PC-9 (cell line): ENCODE results near the gene ZNF385A. TPM values are rescaled to one million over a fixed set of nuclear protein-coding genes. Genes with fewer than 3 reads are reported as not detected.

Experiments used
- BruUV-seq: library from RNA; stranded (reverse); fragments of 400-500 nt; replicated peaks from 2 replicates; lab custom pipeline; 2021; lab: Mats Ljungman, UMichigan
- CTCF ChIA-PET: fragments of 300-600 bp; sonication (Branson Sonifier 250); formaldehyde crosslinking; loops from one replicate; lab custom pipeline; 2022; ENCODE audit warnings: antibody characterized with exemption; lab: Charles Lee
- POLR2A ChIA-PET: fragments of 300-600 bp; sonication (Branson Sonifier 250); formaldehyde crosslinking; loops from one replicate; lab custom pipeline; 2022; ENCODE audit warnings: antibody characterized with exemption; ENCODE audit not compliant: unreplicated experiment; lab: Charles Lee
- DNase-seq, 2 experiments: peaks; one replicate each; pipeline versions ENCODE4 v3.0.0 to v3.0.0-alpha.2; 2015 to 2022; ENCODE audit warnings: mixed read lengths in 1 of 2
- H2AFZ ChIP-seq: fragments of 200-600 bp; sonication (generic); 2 replicates; pipeline ENCODE4 v1.8.1; 2017; ENCODE audit warnings: antibody characterized with exemption
- H3F3A ChIP-seq: fragments of 200-600 bp; sonication (generic); 2 replicates; pipeline ENCODE4 v1.8.1; 2017; ENCODE audit warnings: antibody characterized with exemption, mild to moderate bottlenecking, low read depth; ENCODE audit not compliant: insufficient read depth
- H3K27ac ChIP-seq: fragments of 200-600 bp; sonication (generic); 2 replicates; pipeline ENCODE4 v1.6.1; 2016; ENCODE audit warnings: mixed run types
- H3K27me3 ChIP-seq: fragments of 200-600 bp; sonication (generic); 2 replicates; pipeline ENCODE4 v1.6.1; 2016; ENCODE audit warnings: low read depth, mixed run types; ENCODE audit not compliant: insufficient read depth
- H3K36me3 ChIP-seq: fragments of 200-600 bp; sonication (generic); 2 replicates; pipeline ENCODE4 v1.6.1; 2016; ENCODE audit warnings: low read depth, mixed run types
- H3K4me1 ChIP-seq: fragments of 200-600 bp; sonication (generic); replicated peaks from 2 replicates; pipeline ENCODE4 v1.6.1; 2016; ENCODE audit warnings: mixed run types; ENCODE audit not compliant: insufficient read depth
- H3K4me2 ChIP-seq: fragments of 200-600 bp; sonication (generic); 2 replicates; pipeline ENCODE4 v1.6.1; 2017; ENCODE audit warnings: mixed run types
- H3K4me3 ChIP-seq: fragments of 200-600 bp; sonication (generic); 2 replicates; pipeline ENCODE4 v1.6.1; 2016; ENCODE audit warnings: mixed run types
- H3K79me2 ChIP-seq: fragments of 200-600 bp; sonication (generic); 2 replicates; pipeline ENCODE4 v1.6.1; 2017; ENCODE audit warnings: low read depth, mixed run types
- H3K9me2 ChIP-seq: fragments of 200-600 bp; sonication (generic); 2 replicates; pipeline ENCODE4 v1.8.1; 2017; ENCODE audit warnings: mild to moderate bottlenecking; ENCODE audit not compliant: insufficient read depth
- H3K9me3 ChIP-seq: fragments of 200-600 bp; sonication (generic); 2 replicates; pipeline ENCODE4 v1.8.1; 2016; ENCODE audit warnings: low read depth; ENCODE audit not compliant: insufficient read depth
- H4K20me1 ChIP-seq: fragments of 200-600 bp; sonication (generic); 2 replicates; pipeline ENCODE4 v1.8.1; 2017; ENCODE audit not compliant: insufficient read depth
- EZH2 ChIP-seq: fragments of 200-600 bp; sonication (generic); IDR thresholded peaks from 2 replicates; pipeline ENCODE4 v1.8.0; 2017; ENCODE audit warnings: antibody characterized with exemption, low read depth
- intact Hi-C: fragments of 100-400 bp; cut with micrococcal nuclease; formaldehyde crosslinking; loops from one replicate; pipeline ENCODE4 v1.10.0; 2022; ENCODE audit not compliant: unreplicated experiment
- total RNA-seq: library from RNA; stranded (reverse); gene quantifications from 2 replicates; pipeline ENCODE4 v1.2.3, GENCODE V29; 2021
- TF ChIP-seq, protein P1 (sequence below): fragments of 200-600 bp; sonication (generic); conservative IDR thresholded peaks from 2 replicates; pipeline ENCODE4 v1.6.1; 2017; ENCODE audit warnings: mixed run types, antibody characterized with exemption, mild to moderate bottlenecking, moderate library complexity

ZNF385A gene
- total RNA-seq, 1 experiment from 2014 or later, result 17.2 TPM

DNA sequence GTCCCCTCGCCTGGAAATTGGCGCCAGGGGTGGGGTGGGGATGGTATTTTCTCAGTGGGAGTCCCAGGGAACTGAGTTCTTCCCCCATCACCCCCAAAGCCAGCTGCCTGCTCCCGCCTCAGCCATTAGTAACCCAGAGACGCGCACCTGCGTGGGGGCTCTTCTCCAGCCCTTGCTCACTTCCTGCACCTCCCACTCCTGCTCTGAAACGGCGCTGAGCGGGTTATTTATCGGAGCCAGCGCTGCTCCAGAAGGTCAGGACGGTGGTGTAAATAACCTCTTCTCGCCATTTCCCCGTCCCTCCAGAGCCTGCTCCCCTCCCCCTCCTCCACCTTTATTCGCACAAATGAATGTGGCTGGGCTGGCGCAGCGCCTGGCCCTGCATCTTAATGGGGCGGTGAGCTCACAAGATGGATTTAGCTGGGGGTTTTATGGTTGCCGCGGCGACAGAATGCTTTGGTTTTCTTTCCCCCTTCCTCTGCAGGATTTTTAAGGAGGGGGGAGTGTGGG, 32.5 kb downstream of the ZNF385A start:
- no peaks in the 10 kb centered on the region for H3K4me1 ChIP-seq
- H2AFZ ChIP-seq, result no peak overlapping the region
- POLR2A ChIA-PET, result no interaction called here
- no peaks in the 10 kb centered on the region for H3K9me2 ChIP-seq
- no peaks in the 10 kb centered on the region for H4K20me1 ChIP-seq
- no peak for TF ChIP-seq EZH2
- TF ChIP-seq, protein P1, sequence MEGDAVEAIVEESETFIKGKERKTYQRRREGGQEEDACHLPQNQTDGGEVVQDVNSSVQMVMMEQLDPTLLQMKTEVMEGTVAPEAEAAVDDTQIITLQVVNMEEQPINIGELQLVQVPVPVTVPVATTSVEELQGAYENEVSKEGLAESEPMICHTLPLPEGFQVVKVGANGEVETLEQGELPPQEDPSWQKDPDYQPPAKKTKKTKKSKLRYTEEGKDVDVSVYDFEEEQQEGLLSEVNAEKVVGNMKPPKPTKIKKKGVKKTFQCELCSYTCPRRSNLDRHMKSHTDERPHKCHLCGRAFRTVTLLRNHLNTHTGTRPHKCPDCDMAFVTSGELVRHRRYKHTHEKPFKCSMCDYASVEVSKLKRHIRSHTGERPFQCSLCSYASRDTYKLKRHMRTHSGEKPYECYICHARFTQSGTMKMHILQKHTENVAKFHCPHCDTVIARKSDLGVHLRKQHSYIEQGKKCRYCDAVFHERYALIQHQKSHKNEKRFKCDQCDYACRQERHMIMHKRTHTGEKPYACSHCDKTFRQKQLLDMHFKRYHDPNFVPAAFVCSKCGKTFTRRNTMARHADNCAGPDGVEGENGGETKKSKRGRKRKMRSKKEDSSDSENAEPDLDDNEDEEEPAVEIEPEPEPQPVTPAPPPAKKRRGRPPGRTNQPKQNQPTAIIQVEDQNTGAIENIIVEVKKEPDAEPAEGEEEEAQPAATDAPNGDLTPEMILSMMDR, result no peak
- no peak overlapping the region for H3K4me2 ChIP-seq
- no TSS peak for BruUV-seq
- H3K79me2 ChIP-seq, result no peaks in the 10 kb centered on the region
- peaks cover 34% of the 10 kb centered on the region for H3K36me3 ChIP-seq
- no peak overlapping the region for H3K27ac ChIP-seq
- DNase-seq, result no peak
- peaks cover 47% of the 10 kb centered on the region; the same call in 1 of the 2 replicates for H3F3A ChIP-seq
- no peaks in the 10 kb centered on the region for H3K27me3 ChIP-seq
- no peaks in the 10 kb centered on the region for H3K9me3 ChIP-seq
- no peak overlapping the region for H3K4me3 ChIP-seq
- intact Hi-C loops, result no loop called here
- CTCF ChIA-PET, result no interaction called here

DNA sequence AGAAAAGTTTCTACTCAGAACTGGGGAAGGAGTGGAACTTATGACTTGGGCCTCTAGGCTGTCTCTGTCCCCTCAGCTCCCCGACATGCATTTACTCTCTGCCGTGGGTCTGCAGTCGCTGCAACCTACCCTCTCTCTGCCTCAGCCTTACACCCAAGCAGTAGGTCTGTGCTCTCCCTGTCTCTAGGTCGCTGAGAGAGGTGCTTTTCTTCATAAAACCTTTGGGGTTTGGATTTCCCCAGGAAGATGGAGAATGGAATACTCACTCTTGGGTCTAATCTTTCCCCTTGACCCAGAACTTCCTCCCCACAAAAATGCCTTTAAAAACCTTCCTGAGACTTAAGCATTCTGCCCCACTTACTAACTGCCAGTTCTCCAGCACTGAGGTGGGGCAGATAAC, 33.2 kb downstream of the ZNF385A start:
- Histone ChIP-seq H3K9me3 (no peaks in the 10 kb centered on the region), H3K27me3 (no peaks in the 10 kb centered on the region), H2AFZ (no peak overlapping the region), H3K4me3 (no peak overlapping the region), H3K36me3 (peaks cover 34% of the 10 kb centered on the region), H3K27ac (no peak overlapping the region), H3F3A (peaks cover 47% of the 10 kb centered on the region; the same call in 1 of the 2 replicates), H3K4me1 (no peaks in the 10 kb centered on the region), H3K79me2 (no peaks in the 10 kb centered on the region), H3K9me2 (no peaks in the 10 kb centered on the region), H4K20me1 (no peaks in the 10 kb centered on the region), H3K4me2 (no peak overlapping the region)
- BruUV-seq, result TSS peak; percentile 43
- TF ChIP-seq, protein P1, result no peak
- no peak for TF ChIP-seq EZH2
- POLR2A ChIA-PET, result no interaction called here
- DNase-seq, result no peak
- intact Hi-C loops, result no loop called here
- CTCF ChIA-PET, result no interaction called here

DNA sequence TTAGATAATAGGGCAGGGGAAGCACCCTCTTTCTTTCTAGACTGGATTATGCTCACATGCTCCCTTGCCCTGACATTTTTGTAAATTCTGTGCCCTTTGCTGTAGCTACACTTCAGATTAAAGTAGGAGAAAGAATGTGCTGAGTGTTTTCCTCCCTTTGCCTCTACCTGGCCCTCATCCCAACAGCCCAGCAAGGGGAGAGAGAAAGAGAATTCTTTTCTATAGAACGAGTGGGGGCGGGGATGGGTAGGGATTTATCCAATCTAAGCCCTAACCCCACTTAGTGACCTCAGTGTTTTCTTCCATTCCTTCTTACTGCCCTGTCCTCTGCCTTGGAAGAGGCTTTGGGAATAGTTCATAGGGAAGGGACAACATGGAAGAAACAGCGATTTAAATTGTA, 33.8 kb downstream of the ZNF385A start:
- Histone ChIP-seq H2AFZ (no peak overlapping the region), H3K4me2 (no peak overlapping the region), H3K9me2 (no peaks in the 10 kb centered on the region), H3K36me3 (peaks cover 34% of the 10 kb centered on the region), H3K27me3 (no peaks in the 10 kb centered on the region), H4K20me1 (no peaks in the 10 kb centered on the region), H3K4me3 (no peak overlapping the region), H3K4me1 (no peaks in the 10 kb centered on the region), H3F3A (peaks cover 41% of the 10 kb centered on the region; the same call in 1 of the 2 replicates), H3K27ac (no peak overlapping the region), H3K79me2 (no peaks in the 10 kb centered on the region), H3K9me3 (no peaks in the 10 kb centered on the region)
- intact Hi-C loops, result no loop called here
- TF ChIP-seq, protein P1, result no peak
- TF ChIP-seq EZH2, result no peak
- no peak for DNase-seq
- no TSS peak for BruUV-seq
- CTCF ChIA-PET, result no interaction called here
- POLR2A ChIA-PET, result no interaction called here
